ENCODE data around the gene MRRF.

GRCh38 chr9:122229485-122229837, 35.2 kb upstream of the MRRF start:
- TF ChIP-seq POLR2A (IDR thresholded peaks at IDR 0.05) (no peak), CTCF (IDR thresholded peaks at IDR 0.05) (no peak)

All from uterus (tissue), 2 donors.